ENCODE measurements around the gene SMOC1.

SMOC1 gene

DNA sequence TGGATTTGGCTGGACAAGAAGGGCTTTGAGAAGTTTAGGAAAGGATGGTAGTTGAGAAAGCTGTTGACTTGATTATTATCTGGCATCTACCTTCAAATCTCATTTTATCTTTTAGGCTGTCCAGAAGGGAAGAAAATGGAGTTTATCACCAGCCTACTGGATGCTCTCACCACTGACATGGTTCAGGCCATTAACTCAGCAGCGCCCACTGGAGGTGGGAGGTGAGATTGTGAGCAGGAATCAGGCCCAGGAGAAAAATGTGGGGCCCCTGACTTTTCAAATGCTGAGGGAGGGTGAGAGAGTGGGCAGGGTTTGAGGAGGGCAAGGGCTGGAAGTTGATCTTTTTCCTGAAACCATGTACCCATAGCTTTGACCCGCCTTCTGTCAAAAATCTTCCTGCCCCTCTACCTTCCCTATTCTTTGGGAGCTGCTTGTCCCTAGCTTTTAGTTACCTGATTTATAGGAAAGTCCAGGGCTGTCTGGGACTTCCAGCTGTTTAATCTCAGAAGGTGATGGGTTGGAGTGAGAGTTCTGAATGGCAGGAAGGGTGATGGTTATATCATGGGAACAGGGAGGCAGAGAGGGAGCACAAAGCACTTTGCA is 134.2 kb downstream of the SMOC1 start:
- DNase-seq, result peak; percentile 34 to 43

DNA sequence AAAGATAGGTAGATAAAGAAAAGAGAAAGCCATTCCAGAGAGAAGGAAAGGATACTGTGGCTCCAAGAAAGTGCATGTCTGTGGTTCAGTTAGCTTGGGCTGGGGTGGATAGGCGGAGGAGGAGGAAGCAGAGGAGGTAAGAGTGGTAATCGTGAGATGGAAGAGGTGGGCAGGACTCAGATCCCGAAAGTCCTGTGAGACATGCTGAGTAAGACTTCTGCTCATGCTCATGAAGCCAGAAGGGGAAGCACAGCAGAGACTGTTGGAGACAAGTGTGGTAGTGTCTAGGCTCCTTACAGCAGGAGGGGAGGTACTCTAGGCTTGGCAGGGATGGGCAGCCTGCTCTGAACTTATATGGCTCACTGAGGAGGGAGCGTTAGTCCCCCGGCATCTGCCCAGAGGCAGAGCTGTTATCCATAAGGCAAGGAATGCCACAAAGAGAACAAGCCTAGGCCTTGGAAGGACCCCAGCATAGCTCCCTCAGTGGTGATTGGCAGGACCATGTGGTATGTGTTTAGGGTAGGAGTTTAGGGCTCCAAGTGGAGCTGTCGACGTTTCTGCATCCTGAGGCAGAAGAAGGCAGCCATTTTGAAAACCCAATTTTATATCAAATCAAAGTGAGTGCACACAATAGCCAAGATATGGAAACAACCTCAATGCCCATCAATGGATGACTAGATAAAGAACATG is 135.3 kb downstream of the SMOC1 start:
- DNase-seq, result no peak

DNA sequence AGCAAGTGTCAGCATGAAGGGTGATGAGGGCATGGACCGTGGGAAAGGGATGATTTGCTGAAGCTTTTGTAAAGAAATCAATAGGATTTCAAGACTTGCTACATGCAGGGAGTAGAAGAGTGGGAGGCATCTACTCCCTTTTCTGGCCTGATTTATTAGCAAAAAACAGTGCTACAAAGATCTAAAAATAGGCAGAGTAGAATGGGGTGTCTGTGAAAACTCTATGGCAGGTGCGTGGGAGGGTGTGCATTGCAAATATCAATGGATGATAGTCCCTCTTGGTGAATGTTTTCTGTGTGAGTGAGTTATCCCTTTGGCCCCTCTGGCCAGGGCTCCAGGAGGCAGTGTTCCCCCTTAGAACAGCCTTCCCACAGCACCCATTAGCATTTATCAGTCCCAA is 139.0 kb downstream of the SMOC1 start:
- DNase-seq, result no peak

DNA sequence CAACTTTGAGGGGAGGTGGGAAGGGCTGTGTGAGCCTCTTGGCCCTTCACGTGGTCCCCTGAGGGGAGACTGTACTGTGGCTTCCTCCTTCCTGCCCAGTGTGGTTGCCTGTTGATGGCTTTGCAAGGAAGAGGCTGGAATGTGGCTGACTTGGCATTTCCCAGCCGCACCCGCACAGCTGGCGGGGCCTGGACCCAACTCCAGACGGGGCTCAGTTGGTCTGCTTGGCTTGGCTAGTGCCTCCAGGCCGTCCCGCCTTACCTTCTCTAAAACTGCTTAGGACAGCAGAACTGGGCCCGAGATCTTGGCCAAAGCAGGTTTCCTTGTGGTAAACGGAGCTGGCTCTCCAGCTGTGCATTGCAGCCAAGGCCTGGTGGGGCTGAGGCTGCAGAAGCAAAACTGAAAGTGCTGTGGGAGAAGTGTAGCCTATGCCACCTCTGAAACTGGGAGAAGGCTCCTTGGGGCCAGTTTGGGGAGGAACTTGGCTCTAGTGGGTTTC is 139.5 kb downstream of the SMOC1 start:
- no peak for DNase-seq

DNA sequence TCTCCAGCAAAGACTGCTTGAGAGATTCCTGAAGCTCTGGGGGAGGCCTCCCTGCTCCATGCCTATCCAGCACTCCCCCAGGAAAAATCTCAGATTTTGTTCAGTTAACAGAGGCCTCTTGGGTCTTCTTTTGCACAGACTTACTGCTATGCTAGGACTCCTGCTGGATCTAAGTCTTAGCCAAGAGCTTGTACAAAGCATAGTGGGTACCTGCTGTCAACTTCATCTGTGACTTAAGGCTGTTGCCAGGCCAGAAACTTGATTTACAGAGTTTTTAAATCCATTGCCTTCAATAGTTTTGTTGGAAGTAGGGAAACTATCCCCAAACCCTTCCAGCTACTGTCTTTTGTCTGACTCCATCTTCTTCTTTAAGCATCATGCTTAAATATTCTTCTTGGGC is 140.5 kb downstream of the SMOC1 start:
- no peak for DNase-seq

DNA sequence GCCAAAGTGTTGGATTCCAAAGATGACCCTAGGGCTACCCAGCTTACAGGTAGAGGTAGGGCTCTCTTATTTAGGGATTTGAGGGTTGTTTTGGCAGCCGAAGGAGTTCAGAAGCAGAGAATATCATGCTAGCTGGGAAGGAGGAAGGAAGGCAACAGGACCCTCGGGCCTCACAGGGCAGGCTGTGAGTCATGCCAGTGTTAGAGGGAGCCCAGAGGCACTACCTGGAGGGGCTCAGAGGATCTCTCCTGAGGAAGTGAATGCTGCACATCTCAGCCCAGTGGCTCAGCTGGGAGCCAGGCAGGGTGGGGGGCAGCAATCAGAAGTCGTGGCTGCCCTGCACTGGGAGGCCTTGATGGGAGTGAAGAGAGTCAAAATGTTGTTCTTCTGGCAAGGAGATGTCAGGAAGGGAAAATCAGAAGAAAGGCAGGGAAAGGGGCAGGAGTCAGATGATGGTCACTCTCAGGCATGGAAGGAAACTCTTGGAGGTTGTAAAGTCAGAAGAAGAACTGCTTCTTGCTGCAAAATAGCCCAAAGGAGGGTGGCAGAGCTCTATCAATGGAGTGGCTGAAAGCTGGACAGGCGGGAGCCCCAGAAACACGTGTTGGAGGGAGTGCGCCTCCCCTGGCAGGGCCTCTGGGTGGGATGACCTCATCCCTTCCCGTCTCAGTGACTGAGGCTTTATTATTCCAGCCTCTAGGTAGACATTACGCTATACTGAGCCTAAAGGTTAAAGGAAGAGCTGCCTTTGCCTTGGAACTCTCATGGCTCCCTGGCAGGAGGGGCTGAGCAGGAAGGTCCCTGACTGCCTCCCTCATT is 141.3 kb downstream of the SMOC1 start:
- DNase-seq, result no peak

DNA sequence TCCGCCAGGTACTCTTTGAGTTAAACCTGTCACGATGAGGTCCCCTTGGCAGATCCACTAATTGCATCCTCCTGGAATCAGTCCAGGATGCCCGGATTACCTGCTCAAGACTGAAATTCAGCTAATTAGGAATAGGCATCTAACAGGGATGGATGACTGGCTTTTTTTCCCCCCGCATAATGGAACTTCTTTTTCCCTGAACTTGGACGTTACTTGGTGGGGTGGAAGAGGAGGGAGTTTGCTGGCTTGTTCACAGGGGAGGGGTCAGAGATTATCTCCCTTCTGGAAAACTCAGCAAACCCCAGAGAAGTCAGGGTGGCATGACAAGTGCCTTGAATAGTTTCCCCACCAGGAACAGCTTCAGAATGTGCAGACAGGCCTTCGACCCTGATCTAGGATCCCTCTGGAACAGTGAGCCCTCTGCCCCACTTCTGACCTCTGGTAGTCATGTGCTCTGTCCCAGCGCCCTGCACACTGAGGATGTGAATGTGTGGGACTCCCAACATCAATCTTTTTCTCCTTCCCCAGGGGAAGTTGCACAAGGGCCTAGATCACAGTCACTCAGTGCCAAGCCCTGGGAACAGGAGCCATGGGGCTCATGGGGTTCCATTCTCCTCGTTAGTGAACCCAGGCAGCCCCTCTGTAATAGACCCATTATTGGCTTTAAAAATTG is 142.5 kb downstream of the SMOC1 start:
- peak in 1 of 2 experiments; percentile 62 for DNase-seq

DNA sequence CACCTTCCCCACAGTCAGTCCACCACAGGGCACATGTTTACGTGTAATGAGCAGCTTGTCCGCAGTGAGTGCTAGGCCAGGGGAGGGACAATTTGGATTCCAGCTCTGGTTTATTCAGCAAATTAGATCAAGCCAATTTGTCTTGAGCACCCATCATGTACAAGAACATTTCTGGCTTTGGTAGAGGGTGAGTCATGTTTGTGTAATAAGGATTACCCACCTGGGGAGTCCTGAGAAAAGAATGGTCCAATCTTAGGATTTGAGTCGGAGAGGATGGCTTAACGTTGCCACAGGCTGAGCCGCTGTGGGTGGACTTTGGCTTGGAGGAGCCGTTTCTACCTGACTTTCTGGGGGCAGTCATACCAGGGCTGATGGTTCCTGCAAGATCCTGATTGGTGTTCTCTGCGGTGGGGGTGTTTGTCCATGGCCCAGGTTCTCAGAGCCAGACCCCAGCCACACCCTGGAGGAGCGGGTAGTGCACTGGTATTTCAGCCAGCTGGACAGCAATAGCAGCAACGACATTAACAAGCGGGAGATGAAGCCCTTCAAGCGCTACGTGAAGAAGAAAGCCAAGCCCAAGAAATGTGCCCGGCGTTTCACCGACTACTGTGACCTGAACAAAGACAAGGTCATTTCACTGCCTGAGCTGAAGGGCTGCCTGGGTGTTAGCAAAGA is 143.7 kb downstream of the SMOC1 start:
- no peak for DNase-seq

DNA sequence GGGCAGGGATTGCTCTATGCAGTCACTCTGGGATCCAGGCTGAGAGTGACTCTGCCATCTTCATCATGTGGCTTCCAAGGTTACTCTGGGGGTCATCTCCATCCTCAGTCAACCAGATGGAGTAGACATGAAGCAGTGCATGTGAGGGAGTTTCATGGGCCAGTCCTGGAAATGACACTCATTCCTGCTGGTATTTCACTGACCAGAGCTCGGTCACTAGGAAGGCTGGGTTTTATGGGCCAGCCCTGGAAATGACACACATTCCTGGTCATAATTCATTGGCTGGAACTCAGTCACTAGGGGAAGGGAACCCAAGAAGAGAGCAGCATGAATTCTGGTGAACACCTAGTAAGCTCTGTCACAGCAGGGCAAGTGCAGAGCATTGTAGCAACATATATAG is 144.7 kb downstream of the SMOC1 start:
- DNase-seq, result no peak

DNA sequence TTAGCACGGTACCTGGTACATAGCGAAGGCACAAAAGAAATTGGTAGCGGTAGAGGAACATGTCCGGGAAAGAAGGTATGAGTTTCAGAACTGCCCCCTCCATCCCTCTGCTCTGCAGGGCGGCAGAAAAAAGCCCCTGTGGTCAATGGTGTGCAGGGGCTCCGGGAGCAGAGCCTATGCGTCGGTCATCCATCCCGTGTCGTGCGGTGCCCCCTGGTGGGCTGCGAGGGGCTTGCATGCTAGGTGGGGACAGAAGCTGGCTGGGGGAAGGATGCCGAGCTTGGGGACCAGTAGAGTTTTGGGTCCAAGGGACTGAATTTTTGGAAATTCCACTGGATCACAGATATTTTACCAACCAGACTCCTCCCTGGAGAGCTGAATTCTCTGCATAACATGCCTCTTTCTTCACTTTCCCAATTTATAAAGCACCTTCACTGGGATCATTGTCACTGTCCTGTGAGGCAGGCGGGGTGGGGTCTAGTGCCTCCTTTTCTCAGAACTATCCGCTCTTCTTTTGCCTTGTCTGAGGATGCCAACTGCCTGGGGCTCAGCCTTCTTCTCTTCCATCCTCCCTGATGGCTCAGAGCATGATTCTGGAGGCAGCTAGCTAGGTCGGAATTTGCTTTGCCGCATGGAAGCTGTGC is 148.7 kb downstream of the SMOC1 start:
- DNase-seq, result peak; percentile 49 to 54

DNA sequence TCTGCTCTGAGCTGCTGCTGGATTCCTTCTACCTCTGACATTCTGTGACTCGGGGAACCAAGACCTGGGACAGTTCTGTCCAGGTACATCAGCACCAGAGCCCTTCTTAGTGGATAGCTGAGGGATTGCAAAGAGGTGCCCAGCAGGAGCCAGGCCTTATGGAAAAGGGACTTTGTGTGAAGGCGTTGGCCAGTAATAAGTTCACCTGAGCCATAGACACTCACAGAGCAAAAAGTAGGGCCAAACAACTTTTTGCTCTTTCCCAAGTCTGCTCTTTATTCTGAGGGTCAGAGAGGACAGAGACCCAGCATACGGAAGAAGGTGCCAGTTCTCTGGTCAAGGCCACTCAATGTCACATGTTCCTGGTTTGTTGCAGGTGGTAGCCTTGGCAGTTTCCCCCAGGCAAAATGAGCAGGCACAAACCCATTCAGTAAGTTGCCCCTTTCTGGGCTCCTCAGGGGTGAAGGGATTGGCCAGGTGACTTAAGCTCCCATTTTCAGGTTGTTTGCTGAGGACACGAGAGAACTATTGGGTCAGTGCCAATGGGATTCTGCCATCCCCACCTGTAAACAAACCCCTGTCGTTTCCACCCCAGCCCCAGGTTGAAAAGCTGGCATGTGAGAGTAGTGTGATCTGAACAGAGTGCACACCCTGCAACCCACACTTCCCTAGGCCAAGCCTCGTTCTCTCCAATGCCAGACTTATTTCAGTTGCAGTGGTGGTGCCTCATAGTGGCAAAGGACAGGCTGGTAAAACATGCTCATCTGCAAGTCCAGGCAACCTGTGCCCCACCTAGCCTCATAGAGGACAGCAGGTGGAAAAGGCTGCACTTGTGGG is 150.3 kb downstream of the SMOC1 start:
- DNase-seq, result peak; percentile 53 to 75

DNA sequence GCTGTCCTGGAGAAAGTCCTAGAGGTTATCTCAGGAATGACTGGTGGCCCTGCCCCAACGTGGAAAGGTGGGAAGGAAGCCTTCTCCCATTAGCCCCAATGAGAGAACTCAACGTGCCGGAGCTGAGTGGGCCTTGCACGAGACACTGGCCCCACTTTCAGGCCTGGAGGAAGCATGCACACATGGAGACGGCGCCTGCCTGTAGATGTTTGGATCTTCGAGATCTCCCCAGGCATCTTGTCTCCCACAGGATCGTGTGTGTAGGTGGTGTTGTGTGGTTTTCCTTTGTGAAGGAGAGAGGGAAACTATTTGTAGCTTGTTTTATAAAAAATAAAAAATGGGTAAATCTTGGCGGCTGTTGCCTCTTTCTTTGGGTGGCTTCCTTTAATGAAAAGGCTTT is 152.8 kb downstream of the SMOC1 start:
- no peak for DNase-seq

DNA sequence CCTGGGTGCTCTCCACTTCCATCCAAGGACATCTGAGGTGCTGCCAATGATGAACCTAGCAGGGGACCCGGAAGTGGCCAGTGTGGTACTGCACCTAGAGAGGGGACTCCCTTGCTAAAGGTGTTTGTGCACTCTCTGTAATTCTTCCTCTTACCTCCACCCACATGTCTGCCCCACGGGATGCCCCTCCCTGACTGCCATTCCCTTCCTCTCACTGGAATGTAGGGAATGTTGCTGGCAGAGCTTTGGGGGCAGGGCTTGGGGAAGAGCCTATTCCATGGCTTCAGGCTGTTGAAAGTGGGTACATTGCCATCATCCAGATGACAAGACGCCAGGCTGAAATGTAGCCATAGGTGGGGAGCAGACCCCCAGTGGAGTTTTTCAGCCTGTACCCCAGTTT is 153.2 kb downstream of the SMOC1 start:
- DNase-seq, result no peak

DNA sequence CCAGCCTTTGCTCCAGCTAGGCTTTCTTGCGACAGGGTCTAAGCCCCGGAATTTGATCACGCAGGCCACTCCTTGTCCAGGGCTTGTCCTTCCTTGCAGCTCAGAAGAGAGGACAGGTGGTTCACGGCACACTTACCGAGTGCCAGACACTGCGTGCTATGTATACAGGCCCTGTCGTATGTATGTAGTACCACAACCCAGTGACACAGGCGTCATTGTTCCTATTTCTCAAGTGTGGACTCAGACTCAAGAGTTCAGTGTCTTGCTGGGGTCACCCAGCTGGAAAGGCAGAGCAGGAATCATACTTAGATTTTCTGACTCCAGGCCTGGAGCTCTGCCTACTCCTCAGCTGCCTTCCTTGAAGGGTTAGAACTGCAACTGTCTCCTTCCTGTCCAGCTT is 153.9 kb downstream of the SMOC1 start:
- no peak for DNase-seq

DNA sequence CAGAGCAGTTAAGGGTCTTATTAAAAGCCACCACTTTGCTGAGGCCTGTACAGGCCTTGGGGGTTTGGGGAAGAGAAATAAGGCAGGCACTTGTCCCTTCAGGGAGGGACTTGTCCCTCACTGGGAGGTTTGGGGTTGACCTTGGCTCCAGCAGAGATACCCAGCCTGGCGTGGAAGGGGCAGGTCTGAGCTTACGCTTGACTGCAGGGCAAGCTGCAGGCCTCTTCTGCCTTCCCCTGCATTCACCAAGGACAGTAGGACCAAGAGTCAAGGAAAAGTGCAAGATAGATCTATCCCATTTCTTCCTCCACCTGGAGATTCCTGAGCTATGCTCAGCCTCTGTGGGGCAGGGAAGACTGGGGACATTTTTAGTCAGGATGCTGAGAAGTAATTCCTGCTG is 154.3 kb downstream of the SMOC1 start:
- DNase-seq, result no peak

DNA sequence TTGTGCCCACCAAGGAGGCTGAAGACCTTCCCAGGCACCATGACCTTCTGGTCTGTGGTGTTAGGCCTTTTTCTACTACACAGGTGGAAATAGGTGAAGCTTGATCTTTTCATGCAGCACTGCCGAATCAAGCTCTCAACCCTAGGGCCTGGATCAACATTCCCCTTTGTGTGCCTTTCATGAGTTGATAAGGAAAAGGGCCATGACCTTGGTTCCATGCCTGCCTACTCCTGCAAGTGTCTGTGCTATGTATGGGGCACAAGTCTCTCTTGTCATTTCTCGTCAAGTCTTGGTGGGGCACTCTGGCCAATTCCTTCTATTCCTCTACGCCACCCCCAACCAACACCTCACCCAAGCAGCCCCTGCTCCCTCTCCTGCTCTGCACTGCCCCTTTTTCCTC is 155.0 kb downstream of the SMOC1 start:
- no peak for DNase-seq

DNA sequence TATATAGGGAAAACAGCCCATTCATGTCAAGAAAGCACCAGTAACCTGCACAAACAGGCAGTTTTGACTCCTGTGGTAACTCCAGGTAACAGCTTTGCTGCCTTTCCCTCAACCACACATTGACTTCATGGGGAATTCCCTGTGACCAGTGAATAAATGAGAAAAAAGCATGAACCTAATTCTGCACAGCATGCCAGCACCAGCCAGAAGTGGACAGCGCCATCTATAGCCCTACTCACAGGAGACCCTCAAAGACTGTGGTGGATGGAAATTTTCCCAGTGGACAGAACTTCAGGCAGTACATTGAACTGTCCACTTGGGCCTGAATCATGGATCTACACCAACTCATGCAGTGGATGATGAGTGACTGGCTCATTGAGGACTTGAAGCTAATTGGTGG is 157.4 kb downstream of the SMOC1 start:
- peak; percentile 9 to 46 for DNase-seq

DNA sequence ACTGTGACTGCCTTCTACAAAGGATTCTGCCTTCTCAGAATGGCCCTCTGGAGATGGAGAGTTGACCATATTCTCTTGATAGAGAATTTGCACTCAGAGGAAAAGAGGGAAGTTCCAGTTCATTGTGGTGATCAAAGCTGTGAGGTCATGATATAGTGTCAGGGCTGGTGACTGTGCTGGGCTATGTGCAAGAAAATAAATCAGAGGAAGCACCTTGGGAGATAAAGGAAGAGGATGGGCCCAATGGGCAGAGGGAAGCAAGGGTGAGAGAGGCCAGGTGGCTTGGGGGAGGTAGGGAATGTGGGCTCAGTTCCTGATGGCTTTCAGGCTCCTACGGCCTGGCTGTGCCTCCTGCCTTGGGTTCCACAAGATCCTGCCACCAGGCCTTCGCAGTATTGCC is 163.8 kb downstream of the SMOC1 start:
- no peak for DNase-seq

DNA sequence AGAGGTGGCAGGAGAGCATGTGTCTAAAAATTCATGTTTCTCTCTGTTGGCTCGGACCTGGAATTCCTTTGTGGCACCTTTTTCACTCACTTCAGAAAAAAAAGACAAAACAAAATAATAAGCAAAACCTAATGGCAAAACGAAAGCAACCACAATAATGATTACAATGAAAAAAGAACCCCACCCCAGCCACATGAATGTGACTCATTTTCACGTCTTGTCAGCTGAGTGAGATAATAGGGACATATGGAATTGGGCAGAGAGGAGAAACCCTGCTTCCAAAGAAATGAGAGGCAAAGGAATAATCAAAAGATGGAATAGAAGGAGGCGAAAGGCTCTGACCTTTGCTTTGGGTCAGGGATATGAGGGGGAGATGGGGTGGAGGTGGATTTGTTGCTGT is 166.1 kb downstream of the SMOC1 start:
- DNase-seq, result no peak

DNA sequence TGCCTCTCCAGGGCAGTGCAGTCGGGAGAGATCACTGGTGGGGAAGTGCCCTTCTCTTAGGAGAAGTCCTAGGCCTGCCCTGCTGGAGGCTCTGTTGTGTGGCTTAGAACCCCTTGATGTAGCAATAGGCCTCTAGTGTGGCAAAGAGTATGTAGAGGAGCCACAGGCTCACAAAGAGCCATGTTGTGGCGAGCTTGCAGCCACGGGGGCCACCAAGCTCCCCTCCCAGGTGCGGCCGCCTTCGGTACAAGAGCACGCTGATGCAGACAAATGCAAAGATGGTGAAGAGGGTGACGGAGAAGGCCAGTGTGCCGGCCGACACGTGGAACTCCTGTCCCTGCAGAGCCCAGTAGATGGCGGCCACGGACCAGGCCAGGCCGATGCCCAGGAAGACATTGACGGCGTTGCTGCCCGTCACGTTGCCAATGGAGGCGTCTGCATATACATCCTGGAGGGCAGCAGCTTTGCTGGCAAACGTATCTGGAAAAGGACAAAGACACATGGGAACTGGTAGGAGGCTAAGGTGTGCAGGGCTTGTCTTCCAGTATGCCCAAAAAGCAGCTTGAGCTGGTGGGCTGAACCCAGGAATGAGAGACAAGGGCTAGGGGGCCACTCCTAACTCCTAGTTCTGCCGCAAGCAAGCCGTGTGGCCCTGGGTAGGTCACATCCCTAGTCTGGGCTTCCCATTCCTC is 166.8 kb downstream of the SMOC1 start:
- peak; percentile 29 to 30 for DNase-seq

Measured in NCI-H2081 (cell line).